Measurements from ENCODE around the gene LRRC75A. TPM values are rescaled to one million over a fixed set of nuclear protein-coding genes. Genes with fewer than 3 reads are reported as not detected.

Gene LRRC75A
- total RNA-seq, 4 donors from 2014 or later, result 0.26 to 6.0 (median 3.7) TPM

GRCh38 chr17:16477255-16477654 lies 14.7 kb downstream of the LRRC75A start:
- intact Hi-C loops (cut with DNase I; ENCODE audit: low total_unique reads), result no loop called here
- no peak for TF ChIP-seq POLR2A (IDR thresholded peaks at IDR 0.05)
- H3K36me3 ChIP-seq, result no peaks in the 10 kb centered on the region
- H3K27me3 ChIP-seq, result no peaks in the 10 kb centered on the region
- H3K27ac ChIP-seq, result peak overlapping the region; percentile 87 to 89
- peaks cover 3 to 7% of the 10 kb centered on the region in 2 donors for H3K4me1 ChIP-seq
- no peaks in the 10 kb centered on the region for H3K9me3 ChIP-seq
- H3K4me3 ChIP-seq, result no peak overlapping the region
- DNase-seq, result peak; percentile 69 to 79

GRCh38 chr17:16475179-16475704 lies 16.8 kb downstream of the LRRC75A start:
- intact Hi-C loops (cut with DNase I; ENCODE audit: low total_unique reads), result no loop called here
- peaks cover 3 to 7% of the 10 kb centered on the region in 2 donors for H3K4me1 ChIP-seq
- H3K27me3 ChIP-seq, result no peaks in the 10 kb centered on the region

GRCh38 chr17:16474012-16474725 lies 17.8 kb downstream of the LRRC75A start:
- Histone ChIP-seq H3K36me3 (no peaks in the 10 kb centered on the region), H3K27me3 (no peaks in the 10 kb centered on the region), H3K27ac (no peak overlapping the region), H3K9me3 (no peaks in the 10 kb centered on the region), H3K4me3 (no peak overlapping the region), H3K4me1 (peaks cover 3 to 7% of the 10 kb centered on the region in 2 donors)
- no peak for TF ChIP-seq POLR2A (IDR thresholded peaks at IDR 0.05)
- TF ChIP-seq CTCF (IDR thresholded peaks at IDR 0.05), result no peak
- no peak for DNase-seq
- intact Hi-C loops (cut with DNase I; ENCODE audit: low total_unique reads), result no loop called here

More at GRCh38 chr17:16475179-16475704, 16.8 kb downstream of the LRRC75A start:
- Histone ChIP-seq H3K27ac (no peak overlapping the region), H3K36me3 (no peaks in the 10 kb centered on the region), H3K4me3 (no peak overlapping the region), H3K9me3 (no peaks in the 10 kb centered on the region)
- DNase-seq, result no peak
- TF ChIP-seq POLR2A (IDR thresholded peaks at IDR 0.05), result no peak
- no peak for TF ChIP-seq CTCF (IDR thresholded peaks at IDR 0.05)

- DNase-seq, result no peak
- Histone ChIP-seq H3K27me3 (no peaks in the 10 kb centered on the region), H3K9me3 (no peaks in the 10 kb centered on the region), H3K4me3 (no peak overlapping the region), H3K4me1 (peaks cover 3 to 7% of the 10 kb centered on the region in 2 donors), H3K27ac (no peak overlapping the region), H3K36me3 (no peaks in the 10 kb centered on the region)
- TF ChIP-seq POLR2A (IDR thresholded peaks at IDR 0.05) (no peak), CTCF (IDR thresholded peaks at IDR 0.05) (no peak)
- intact Hi-C loops (cut with DNase I; ENCODE audit: low total_unique reads), result no loop called here
These were observed 18.7 kb downstream of the LRRC75A start for GRCh38 chr17:16473044-16474011.

GRCh38 chr17:16472539-16472938 lies 19.5 kb downstream of the LRRC75A start:
- Histone ChIP-seq H3K27ac (no peak overlapping the region), H3K9me3 (no peaks in the 10 kb centered on the region), H3K36me3 (no peaks in the 10 kb centered on the region), H3K4me3 (no peak overlapping the region), H3K27me3 (no peaks in the 10 kb centered on the region), H3K4me1 (peaks cover under 1 to 2% of the 10 kb centered on the region in 2 donors)
- no peak for TF ChIP-seq POLR2A (IDR thresholded peaks at IDR 0.05)
- no peak for TF ChIP-seq CTCF (IDR thresholded peaks at IDR 0.05)
- DNase-seq, result no peak
- intact Hi-C loops (cut with DNase I; ENCODE audit: low total_unique reads), result no loop called here

Measured in uterus (tissue), 4 donors.